Trophoblast cell (in vitro differentiated cells and primary cell): ENCODE data around the gene RIT2.

ENCODE experiments used
- DNase-seq, 2 donors: peaks; one replicate each; pipeline ENCODE4 v3.0.0-alpha.2; 2016
- H2AFZ ChIP-seq: 2 replicates; pipeline ENCODE4 v1.6.1; 2013; ENCODE audit warnings: low read length, moderate library complexity, mild to moderate bottlenecking; ENCODE audit not compliant: insufficient read depth, poor library complexity
- H2AK5ac ChIP-seq: 2 replicates; pipeline ENCODE4 v1.6.1; 2013; ENCODE audit warnings: mild to moderate bottlenecking, low read length
- H2BK120ac ChIP-seq: 2 replicates; pipeline ENCODE4 v1.6.1; 2013; ENCODE audit warnings: low read length, mild to moderate bottlenecking, moderate library complexity; ENCODE audit not compliant: insufficient read depth, poor library complexity
- H2BK12ac ChIP-seq: 2 replicates; pipeline ENCODE4 v1.6.1; 2013; ENCODE audit warnings: mild to moderate bottlenecking, low read length, moderate library complexity
- H2BK5ac ChIP-seq: 2 replicates; pipeline ENCODE4 v1.6.1; 2013; ENCODE audit warnings: low read length, low read depth, moderate library complexity, mild to moderate bottlenecking; ENCODE audit not compliant: poor library complexity
- H3K14ac ChIP-seq: 2 replicates; pipeline ENCODE4 v1.6.1; 2013; ENCODE audit warnings: mild to moderate bottlenecking, low read length
- H3K18ac ChIP-seq: 2 replicates; pipeline ENCODE4 v1.6.1; 2013; ENCODE audit warnings: mild to moderate bottlenecking, low read length
- H3K23ac ChIP-seq: 2 replicates; pipeline ENCODE4 v1.6.1; 2013; ENCODE audit warnings: low read length
- H3K27ac ChIP-seq: 2 replicates; pipeline ENCODE4 v1.5.1; 2013; ENCODE audit warnings: low read depth, mild to moderate bottlenecking, inconsistent platforms, low read length, moderate library complexity
- H3K27me3 ChIP-seq: 2 replicates; pipeline ENCODE4 v1.6.1; 2013; ENCODE audit warnings: inconsistent platforms, mild to moderate bottlenecking, low read length, moderate library complexity; ENCODE audit not compliant: insufficient read depth
- H3K36me3 ChIP-seq, 2 experiments: 1 replicate in 1 of 2; 2 replicates in 1 of 2; pipeline ENCODE4 v1.6.1; 2013; ENCODE audit warnings: low read length in 2 of 2, mild to moderate bottlenecking in 2 of 2, moderate library complexity in 1 of 2; ENCODE audit not compliant: insufficient read depth in 2 of 2, control insufficient read depth in 1 of 2
- H3K4ac ChIP-seq: 2 replicates; pipeline ENCODE4 v1.6.1; 2013; ENCODE audit warnings: low read depth, mild to moderate bottlenecking, low read length, moderate library complexity
- H3K4me1 ChIP-seq, 2 experiments: 1 replicate in 1 of 2; 2 replicates in 1 of 2; pipeline ENCODE4 v1.6.1; 2013; ENCODE audit warnings: low read length in 2 of 2, mild to moderate bottlenecking in 2 of 2, moderate library complexity in 1 of 2; ENCODE audit not compliant: insufficient read depth in 2 of 2, control insufficient read depth in 1 of 2
- H3K4me2 ChIP-seq: 2 replicates; pipeline ENCODE4 v1.6.1; 2013; ENCODE audit warnings: inconsistent platforms, mild to moderate bottlenecking, low read length, moderate library complexity
- H3K4me3 ChIP-seq: 2 replicates; pipeline ENCODE4 v1.5.1; 2013; ENCODE audit warnings: mild to moderate bottlenecking, low read depth, low read length, inconsistent platforms
- H3K79me1 ChIP-seq: one replicate; pipeline ENCODE4 v1.6.1; 2013; ENCODE audit warnings: low read length
- H3K79me2 ChIP-seq: 2 replicates; pipeline ENCODE4 v1.6.1; 2013; ENCODE audit warnings: low read length, mild to moderate bottlenecking; ENCODE audit not compliant: control insufficient read depth, insufficient read depth, poor library complexity
- H3K9ac ChIP-seq: 2 replicates; pipeline ENCODE4 v1.6.1; 2013; ENCODE audit warnings: mild to moderate bottlenecking, low read length
- H3K9me3 ChIP-seq: 2 replicates; pipeline ENCODE4 v1.6.1; 2013; ENCODE audit warnings: low read depth, mild to moderate bottlenecking, control low read depth, inconsistent platforms, low read length; ENCODE audit not compliant: insufficient read depth
- H4K12ac ChIP-seq: 2 replicates; pipeline ENCODE4 v1.6.1; 2013; ENCODE audit warnings: low read depth, mild to moderate bottlenecking, low read length, moderate library complexity
- H4K8ac ChIP-seq: 2 replicates; pipeline ENCODE4 v1.6.1; 2013; ENCODE audit warnings: low read depth, mild to moderate bottlenecking, low read length, moderate library complexity
- H4K91ac ChIP-seq: one replicate; pipeline ENCODE4 v1.6.1; 2013; ENCODE audit warnings: low read depth, mild to moderate bottlenecking, low read length, moderate library complexity
- WGBS: extraction: QIAGEN DNeasy Blood & Tissue Kit; methylation state at CpG from one replicate; pipeline ENCODE4 v1.1.7; 2013; ENCODE audit warnings: missing lambda C conversion rate; ENCODE audit not compliant: insufficient read length, insufficient coverage; ENCODE audit errors: extremely low coverage; 5-methylcytosine and 5-hydroxymethylcytosine counted together

Gene RIT2

GRCh38 chr18:43022874-43023273, 92.6 kb downstream of the RIT2 start:
- no peak overlapping the region for H3K4ac ChIP-seq
- H3K9ac ChIP-seq, result no peak overlapping the region
- H4K91ac ChIP-seq, result no peak overlapping the region
- H3K4me2 ChIP-seq, result no peak overlapping the region
- H3K36me3 ChIP-seq, result no peaks in the 10 kb centered on the region
- WGBS, result no CpG with 5 or more reads among the region's 3 CpGs
- no peak overlapping the region for H2BK5ac ChIP-seq
- H3K9me3 ChIP-seq, result no peaks in the 10 kb centered on the region
- H3K4me3 ChIP-seq, result no peak overlapping the region
- H3K27me3 ChIP-seq, result no peaks in the 10 kb centered on the region
- no peak overlapping the region for H3K14ac ChIP-seq
- H3K27ac ChIP-seq, result no peak overlapping the region
- H3K23ac ChIP-seq, result no peak overlapping the region
- no peak overlapping the region for H4K8ac ChIP-seq
- H3K18ac ChIP-seq, result no peak overlapping the region
- H2AK5ac ChIP-seq, result no peak overlapping the region
- H2BK120ac ChIP-seq, result no peak overlapping the region
- H2BK12ac ChIP-seq, result no peak overlapping the region
- no peaks in the 10 kb centered on the region for H3K79me1 ChIP-seq
- H3K79me2 ChIP-seq, result no peaks in the 10 kb centered on the region
- H4K12ac ChIP-seq, result no peak overlapping the region
- DNase-seq, result peak in 1 of 2 donors; percentile 52
- H3K4me1 ChIP-seq, result no peaks in the 10 kb centered on the region
- H2AFZ ChIP-seq, result no peak overlapping the region

GRCh38 chr18:43017622-43018021, 97.9 kb downstream of the RIT2 start:
- H2AFZ ChIP-seq, result no peak overlapping the region
- H3K9ac ChIP-seq, result no peak overlapping the region
- H3K4me2 ChIP-seq, result no peak overlapping the region
- no peak overlapping the region for H2BK120ac ChIP-seq
- no peak overlapping the region for H4K91ac ChIP-seq
- H3K27me3 ChIP-seq, result no peaks in the 10 kb centered on the region
- no peak for DNase-seq
- no peaks in the 10 kb centered on the region for H3K4me1 ChIP-seq
- H3K23ac ChIP-seq, result no peak overlapping the region
- WGBS, result no CpG with 5 or more reads among the region's 1 CpG
- H4K8ac ChIP-seq, result no peak overlapping the region
- no peaks in the 10 kb centered on the region for H3K79me2 ChIP-seq
- no peak overlapping the region for H3K14ac ChIP-seq
- no peaks in the 10 kb centered on the region for H3K9me3 ChIP-seq
- H3K4ac ChIP-seq, result no peak overlapping the region
- H2AK5ac ChIP-seq, result no peak overlapping the region
- H2BK5ac ChIP-seq, result no peak overlapping the region
- no peaks in the 10 kb centered on the region for H3K36me3 ChIP-seq
- H3K18ac ChIP-seq, result no peak overlapping the region
- no peak overlapping the region for H2BK12ac ChIP-seq
- no peak overlapping the region for H4K12ac ChIP-seq
- H3K27ac ChIP-seq, result no peak overlapping the region
- H3K79me1 ChIP-seq, result no peaks in the 10 kb centered on the region
- no peak overlapping the region for H3K4me3 ChIP-seq

- no peak overlapping the region for H2AFZ ChIP-seq
- no peak overlapping the region for H3K4me3 ChIP-seq
- no peaks in the 10 kb centered on the region for H3K4me1 ChIP-seq
- no peak overlapping the region for H3K23ac ChIP-seq
- H3K27ac ChIP-seq, result no peak overlapping the region
- H3K14ac ChIP-seq, result no peak overlapping the region
- no peaks in the 10 kb centered on the region for H3K27me3 ChIP-seq
- no peak overlapping the region for H4K91ac ChIP-seq
- no peak overlapping the region for H2BK120ac ChIP-seq
- H2BK5ac ChIP-seq, result no peak overlapping the region
- DNase-seq, result peak in 1 of 2 donors; percentile 34
- no peak overlapping the region for H3K9ac ChIP-seq
- no peaks in the 10 kb centered on the region for H3K79me2 ChIP-seq
- no peaks in the 10 kb centered on the region for H3K9me3 ChIP-seq
- no peak overlapping the region for H4K12ac ChIP-seq
- no peaks in the 10 kb centered on the region for H3K36me3 ChIP-seq
- no peak overlapping the region for H3K18ac ChIP-seq
- H3K79me1 ChIP-seq, result no peaks in the 10 kb centered on the region
- no peak overlapping the region for H3K4ac ChIP-seq
- H2AK5ac ChIP-seq, result no peak overlapping the region
- H4K8ac ChIP-seq, result no peak overlapping the region
- H2BK12ac ChIP-seq, result no peak overlapping the region
- no peak overlapping the region for H3K4me2 ChIP-seq
- WGBS, result no CpG with 5 or more reads among the region's 3 CpGs
Observed at GRCh38 chr18:43013486-43013885, 102.0 kb downstream of the RIT2 start.

GRCh38 chr18:43012951-43013350, 102.5 kb downstream of the RIT2 start:
- Histone ChIP-seq H3K79me1 (no peaks in the 10 kb centered on the region), H3K27me3 (no peaks in the 10 kb centered on the region), H3K4me2 (no peak overlapping the region), H3K9ac (no peak overlapping the region), H3K23ac (no peak overlapping the region), H3K18ac (no peak overlapping the region), H3K4ac (no peak overlapping the region), H3K4me3 (no peak overlapping the region), H3K27ac (no peak overlapping the region), H2BK120ac (no peak overlapping the region), H4K8ac (no peak overlapping the region), H2BK5ac (no peak overlapping the region), H3K36me3 (no peaks in the 10 kb centered on the region), H2AK5ac (no peak overlapping the region), H3K9me3 (no peaks in the 10 kb centered on the region), H4K12ac (no peak overlapping the region), H4K91ac (no peak overlapping the region), H2BK12ac (no peak overlapping the region), H3K4me1 (no peaks in the 10 kb centered on the region), H3K14ac (no peak overlapping the region), H3K79me2 (no peaks in the 10 kb centered on the region), H2AFZ (no peak overlapping the region)
- DNase-seq, result no peak
- no CpG with 5 or more reads among the region's 2 CpGs for WGBS
